HG03432 (cell line): Measurements from ENCODE around the gene HOXB2.

Experiments used
- ATAC-seq: cut with Tn5 transposase; IDR thresholded peaks from one replicate; pipeline ENCODE4 v1.9.1; 2021; ENCODE audit warnings: mild to moderate bottlenecking, moderate library complexity; ENCODE audit not compliant: unreplicated experiment

The HOXB2 gene

DNA sequence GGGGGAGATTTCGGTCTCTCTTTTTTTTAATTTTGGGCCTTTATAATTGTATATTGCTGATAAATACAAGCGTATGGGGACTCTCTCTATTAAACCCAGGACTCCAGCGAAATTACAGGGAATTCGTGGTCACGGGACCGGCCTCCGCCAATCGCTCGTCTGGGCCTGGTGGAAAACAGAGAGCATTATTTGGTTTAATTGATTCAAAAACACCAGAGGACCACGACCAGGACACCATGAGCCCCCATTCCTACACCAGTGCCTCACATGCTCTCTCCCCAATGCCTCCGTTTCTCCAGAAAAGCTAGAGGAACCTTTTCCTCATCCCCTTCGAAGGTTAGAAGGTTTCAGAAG is at the start of gene HOXB2:
Gene HOXB2 (minus strand): TSS at position 88 of the 354 bp plus-strand sequence. CDS start 198 bp downstream, outside the sequence.
- no peak for ATAC-seq

DNA sequence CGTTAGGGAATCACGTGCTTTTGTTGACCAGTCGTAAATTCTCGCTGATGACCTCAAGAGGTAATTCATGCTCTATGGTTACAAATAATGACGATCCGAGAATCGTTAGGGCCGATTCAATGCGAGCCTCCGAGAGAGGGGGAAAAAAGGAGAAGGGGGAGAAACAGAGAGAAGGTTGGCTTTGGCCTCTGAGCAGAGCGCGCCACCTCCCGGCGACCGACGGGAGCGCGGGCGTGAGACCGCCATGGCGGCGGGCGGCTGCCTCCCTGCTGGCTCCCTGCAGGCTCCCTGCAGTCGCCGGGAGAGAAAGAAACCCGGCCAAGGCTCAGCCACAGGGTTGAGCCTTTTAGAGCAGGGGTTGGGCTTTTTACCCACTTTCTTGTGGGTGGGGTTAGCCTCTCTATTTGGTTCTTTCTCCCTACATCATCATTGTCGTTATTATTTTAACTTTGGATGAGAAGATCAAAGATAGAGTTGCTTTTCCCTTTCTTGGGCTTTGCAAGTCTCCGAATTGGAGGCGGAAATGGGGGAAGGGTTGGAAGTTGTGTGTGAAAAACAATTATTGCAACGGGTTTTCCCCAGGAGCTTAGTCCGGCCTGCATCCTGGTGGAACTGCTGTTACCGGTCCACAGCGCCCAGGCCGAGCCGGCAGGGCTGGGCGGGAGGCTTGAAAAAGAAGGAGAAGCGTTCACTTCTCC is 49.1 kb upstream of the HOXB2 start:
- no peak for ATAC-seq

DNA sequence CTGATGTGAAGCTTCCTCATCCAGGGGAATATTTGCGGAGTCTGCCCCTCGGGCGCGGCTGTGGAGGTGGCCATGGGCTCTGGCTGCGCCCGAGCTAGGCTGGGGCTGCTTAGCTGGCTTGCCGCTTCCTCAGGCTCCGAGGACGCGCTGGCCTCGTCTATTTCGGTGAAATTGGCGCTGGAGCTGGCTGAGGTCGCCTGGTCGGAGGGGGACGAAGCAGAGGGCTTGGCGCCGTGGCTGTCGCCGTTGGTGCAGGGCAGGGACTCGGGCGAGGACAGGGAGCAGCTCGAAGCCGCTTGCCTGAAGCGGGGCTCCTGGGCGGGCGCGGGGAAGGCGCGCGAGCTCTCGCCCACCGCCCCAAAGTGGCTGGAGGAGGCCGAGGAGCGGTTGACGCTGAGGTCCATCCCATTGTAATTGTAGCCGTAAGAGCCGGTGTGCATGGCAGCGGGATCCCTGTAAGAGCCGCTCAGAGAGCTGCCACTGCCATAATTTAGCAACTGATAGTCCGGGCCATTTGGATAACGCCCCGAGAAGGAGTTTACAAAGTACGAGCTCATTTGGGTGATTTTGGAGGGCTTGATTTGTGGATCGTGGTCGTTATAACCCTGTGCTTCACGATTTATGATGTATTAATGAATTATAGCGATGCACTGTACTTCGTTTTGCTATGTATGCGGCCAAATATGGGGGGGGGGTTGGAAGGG is 48.4 kb upstream of the HOXB2 start, which contains the start of gene HOXB5:
Gene HOXB5 (minus strand): TSS at position 654 of the 704 bp plus-strand sequence. CDS start 97 bp downstream, at position 557.
- ATAC-seq: no peak

DNA sequence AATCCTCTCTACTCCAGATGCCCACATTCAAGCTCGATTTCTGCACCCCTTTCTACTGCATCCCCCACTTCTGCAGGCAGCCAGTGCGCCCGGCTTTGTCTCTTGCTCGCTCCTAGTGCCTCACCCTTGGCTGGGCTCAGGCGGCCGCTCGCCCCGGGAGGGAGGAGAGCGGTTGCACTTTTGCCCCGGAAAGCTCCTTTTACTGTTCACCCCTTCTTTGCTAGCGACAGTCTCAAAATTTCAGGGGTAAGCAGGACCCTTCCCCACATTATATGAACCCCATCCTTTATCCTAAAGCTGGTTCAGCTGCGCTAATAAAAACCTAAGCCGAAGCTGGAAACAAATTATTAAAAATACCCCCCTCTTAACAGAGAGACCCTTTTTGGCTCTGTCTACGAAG is 47.7 kb upstream of the HOXB2 start:
- no peak for ATAC-seq

DNA sequence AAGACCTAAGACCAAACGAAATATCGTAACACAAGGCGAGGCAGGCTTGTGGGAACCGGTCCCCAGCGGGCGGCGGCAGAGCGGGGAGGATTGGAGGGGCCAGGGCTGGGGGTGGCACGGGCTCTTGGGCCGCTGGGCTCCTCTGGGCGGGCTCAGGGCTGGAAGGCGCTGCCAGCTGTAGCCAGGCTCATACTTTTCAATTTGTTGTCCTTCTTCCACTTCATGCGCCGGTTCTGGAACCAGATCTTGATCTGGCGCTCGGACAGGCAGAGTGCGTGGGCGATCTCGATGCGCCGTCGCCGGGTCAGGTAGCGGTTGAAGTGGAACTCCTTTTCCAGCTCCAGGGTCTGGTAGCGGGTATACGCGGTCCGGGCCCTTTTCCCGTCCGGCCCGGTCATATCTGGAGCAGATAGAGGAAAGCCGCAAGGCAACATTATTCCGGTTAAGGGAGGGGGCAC is 47.2 kb upstream of the HOXB2 start:
- ATAC-seq: no peak

DNA sequence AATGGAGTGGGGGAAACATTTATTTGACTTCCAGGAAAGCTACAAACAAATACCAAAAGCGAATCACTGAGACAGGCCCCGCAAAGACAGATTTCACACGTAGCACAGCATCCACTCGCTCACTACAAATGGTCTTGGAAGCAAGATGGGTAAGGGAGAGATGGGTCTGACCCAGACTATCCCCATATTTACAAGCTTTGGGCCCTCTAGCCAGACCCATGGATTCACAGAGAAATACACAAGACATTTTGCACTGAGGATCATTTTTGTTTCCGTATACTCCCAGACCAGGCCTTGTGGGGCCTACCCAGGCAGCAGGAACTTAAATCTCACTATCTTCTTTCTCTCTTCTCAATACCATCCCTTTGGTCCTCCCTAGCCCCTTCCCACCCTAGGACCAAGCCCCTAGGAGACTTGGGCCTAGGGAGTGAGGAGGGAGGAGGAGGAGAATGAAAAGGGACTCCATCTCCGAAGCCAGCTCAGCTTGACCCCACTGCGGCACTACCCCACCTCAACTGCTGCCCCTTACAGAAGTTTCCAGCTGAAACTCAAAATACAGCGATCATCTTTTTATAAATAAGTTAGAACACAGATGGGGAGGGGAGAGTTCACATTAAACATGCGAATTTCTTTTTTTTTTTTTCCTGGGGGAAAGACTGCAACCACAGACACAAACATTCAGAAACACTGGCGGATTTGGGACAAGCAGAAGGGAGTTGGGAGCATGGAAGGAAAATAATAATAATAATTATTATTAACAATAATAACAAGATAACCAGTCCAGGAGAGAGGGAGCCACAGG is 46.5 kb upstream of the HOXB2 start:
- ATAC-seq: no peak

DNA sequence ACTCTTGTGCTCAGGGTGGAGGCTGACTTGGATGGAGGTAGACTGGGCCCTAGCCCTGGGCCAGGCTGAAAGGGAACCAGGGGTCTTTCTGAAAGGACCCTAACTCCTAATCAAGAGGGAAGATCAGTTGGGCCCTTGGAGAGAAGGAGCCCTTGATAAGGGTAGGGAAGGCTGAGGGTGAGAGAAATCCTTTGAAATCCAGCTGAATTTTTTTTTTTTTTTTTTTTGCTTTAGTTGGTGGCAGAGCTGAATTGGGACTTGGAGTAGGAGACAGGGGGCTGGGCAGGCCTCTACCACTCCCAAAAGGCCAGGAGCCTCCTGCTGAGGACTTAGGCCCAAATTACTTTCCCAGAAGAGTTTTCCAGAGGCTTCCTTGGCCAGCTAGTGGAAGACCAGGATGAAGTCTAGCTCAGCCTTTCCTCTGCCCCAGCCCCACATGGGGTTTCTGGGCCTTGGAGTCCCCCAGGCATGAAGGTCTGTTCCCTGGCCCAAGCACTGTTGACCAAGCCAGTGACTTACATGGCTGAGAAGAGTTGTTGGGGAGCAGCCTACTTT is 45.8 kb upstream of the HOXB2 start:
- no peak for ATAC-seq

DNA sequence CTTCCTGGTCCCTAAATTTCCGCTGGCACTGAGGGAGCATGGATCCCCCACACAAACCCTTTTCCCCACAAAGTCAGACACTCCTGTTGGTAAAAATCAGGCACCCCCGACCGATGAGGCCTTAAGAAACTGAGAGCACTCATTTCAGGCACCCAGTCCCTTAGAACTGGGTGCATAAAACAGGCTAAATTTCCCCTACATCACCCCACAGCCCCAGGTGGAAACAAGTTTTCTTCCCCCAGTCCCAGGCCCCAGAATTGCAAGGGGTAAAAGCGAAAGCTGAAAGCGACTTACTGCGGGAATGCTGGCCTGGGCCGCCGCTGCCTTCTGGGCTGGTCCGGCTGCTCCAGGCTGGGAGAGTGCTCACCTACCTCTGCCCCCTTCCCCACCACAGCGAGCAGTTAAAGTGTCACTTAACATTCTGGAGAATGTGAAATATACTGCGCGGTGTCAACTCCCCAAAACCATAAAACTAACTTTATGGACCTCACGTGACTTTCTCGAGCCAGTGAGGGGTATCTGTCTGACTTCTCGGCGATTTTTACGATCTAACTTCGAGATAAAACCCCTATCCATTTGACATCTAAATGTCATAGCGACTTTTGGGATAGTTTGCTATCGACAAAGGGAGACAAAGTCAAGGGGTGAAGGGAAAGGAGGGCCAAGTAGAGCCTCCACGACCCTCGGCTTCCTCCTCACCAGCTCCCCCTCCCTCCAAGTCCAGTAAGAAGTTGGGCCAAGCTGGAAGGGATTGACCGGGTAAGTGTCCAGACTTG is 45.1 kb upstream of the HOXB2 start, which contains the start of gene HOXB3:
Gene HOXB3 (minus strand): TSS at position 411 of the 776 bp plus-strand sequence. CDS start 37,767 bp downstream, outside the sequence.
- no peak for ATAC-seq

DNA sequence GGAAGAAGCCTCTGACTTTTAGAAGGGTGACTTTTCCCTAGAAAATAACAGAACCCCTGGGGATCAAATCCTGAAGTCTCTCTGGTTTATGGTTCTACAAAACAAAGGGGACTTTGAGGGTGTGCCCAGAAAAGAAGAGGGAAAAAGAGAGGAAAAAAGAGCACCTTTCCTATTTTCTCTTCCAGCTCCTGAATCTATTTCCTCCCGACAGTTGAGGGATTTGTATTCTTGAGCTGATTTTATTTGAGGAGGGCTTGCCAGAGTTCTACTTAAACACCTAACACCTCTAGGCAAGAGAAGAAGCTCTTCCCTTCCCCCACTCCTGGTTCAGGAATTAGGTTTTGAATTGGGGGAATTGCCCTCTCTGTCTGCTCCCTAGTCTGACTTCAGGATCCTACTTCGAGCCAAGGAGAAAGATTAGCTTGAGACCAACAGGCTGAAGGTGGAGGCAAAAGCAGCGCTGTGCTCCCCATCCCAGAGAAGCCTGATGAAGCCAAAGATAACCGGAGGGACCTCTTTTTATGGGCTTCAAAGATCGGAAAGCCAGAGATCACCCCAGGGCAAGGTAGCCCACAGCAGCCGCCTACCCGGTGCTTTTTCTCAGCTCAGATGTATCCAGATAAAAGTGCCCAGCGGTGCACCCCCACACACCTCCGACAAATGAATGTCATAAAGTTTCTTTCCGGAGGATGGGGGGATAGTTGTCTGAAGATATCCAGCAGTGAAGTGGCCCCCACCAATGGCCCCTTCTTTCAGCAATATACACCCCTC is 44.3 kb upstream of the HOXB2 start:
- no peak for ATAC-seq

DNA sequence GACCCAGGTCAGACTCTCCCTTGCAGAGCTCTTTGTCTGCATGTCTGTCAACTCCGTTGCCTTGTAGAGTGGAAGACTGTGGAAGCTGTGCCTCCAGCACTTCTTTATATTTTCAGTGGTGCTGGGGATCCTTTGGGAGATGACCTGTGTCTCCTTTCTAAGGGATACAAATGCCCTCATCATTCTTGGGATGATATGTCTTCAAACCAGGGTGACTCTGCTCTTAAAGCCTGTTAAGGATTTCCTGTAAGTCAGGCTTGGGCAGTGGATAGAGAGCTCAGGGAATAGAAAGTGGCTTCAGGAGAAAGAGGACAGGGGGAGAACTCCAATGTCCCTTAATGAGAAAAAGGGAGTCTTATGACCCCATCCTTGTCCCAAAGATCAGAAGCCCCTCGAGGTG is 43.6 kb upstream of the HOXB2 start:
- no peak for ATAC-seq

DNA sequence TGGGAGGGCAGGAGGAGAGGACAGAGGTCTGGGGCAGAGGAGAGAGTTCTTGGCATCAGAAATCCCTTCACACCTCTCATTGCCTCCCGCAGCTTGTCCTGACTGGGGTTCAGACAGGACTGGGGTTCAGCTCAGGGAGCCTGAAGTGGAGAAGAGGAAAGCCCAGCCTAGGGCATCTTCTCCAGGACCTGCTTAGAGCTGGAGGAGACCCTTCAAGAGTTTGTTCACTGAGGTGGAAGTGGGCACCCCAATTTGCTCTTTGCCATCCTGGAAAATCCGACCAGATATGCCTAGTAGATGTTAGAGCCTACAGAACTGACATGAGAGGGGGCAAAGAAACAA is 43.1 kb upstream of the HOXB2 start:
- no peak for ATAC-seq

DNA sequence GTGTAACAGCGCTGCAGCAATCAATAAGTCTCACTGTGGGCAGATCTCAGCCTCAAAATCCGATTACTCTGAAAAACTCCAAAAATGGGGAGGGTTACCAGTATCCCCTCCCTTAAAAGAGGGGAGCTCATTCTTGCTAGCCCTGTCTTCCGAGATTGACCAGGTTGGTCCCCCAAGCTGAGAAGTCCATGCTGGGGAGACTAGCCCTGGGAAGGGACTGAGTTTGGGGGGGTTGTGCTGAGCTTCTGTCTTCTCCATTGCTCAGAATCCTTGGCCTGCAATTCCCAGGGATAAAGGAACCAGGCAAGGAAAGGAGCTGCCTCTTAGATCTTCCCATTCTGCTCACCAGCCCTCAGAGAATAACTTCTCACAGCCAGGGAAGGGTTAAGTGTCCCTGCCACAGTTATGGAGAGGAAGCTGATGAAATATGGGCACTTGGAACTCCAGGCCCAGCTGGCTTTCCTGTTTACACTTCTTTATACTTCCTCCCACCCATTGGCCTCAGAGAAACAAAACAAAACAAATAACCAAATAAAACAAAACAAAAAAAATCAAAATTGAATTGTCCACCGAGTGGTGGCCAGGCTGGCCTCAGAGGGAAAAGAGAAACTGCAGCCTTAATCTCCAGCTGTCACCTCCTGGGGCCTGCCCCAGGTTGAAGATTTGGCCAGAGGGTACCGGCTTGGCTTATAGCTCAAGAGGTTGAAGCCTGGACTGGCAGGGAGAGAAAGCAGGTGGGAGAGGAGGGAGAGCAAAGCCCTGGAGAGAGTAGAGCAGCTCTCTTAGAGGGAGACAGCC is 42.6 kb upstream of the HOXB2 start:
- ATAC-seq: no peak

DNA sequence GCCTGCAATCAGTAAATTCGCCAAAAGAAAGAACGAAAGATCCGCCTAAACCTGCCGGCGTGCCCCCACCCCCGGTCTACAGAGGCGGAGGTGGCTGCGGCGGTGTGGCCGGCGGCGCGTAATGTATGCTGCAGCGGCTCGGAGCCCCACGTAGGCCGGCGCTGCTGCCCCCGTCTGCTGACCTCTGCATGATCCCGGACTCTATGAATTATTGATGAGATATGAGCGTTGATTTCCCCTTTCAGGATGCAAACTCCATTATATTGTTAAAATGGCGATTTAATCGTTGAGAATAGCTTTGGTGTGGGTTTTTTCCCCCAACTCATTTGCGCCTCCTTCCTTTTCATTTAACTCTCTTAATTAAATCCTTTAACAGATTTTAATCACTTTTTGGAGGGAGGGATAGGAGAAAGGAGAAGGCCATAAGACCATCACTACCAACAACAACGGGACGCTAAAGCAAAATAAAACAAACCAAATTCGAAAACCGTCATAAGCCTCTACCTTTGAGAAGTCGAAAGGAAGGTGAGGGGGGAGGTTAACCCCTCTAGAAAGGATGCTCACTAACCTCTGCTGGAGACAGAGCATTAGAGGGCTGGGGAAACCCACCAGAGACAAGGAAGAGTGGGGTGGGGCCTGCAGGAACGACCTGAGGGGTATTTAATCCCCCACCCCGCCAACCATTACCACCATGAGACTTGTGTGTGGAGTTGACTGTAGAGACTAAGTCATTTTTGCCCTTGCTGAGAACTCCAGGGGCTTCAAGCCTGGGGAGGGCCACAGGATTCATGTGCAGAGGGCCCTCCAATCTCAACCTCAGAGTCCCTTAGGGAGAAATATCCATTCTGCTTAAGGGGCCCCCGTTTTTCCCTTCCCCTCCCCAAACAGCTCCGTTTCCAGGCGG is 41.7 kb upstream of the HOXB2 start:
- no peak for ATAC-seq

DNA sequence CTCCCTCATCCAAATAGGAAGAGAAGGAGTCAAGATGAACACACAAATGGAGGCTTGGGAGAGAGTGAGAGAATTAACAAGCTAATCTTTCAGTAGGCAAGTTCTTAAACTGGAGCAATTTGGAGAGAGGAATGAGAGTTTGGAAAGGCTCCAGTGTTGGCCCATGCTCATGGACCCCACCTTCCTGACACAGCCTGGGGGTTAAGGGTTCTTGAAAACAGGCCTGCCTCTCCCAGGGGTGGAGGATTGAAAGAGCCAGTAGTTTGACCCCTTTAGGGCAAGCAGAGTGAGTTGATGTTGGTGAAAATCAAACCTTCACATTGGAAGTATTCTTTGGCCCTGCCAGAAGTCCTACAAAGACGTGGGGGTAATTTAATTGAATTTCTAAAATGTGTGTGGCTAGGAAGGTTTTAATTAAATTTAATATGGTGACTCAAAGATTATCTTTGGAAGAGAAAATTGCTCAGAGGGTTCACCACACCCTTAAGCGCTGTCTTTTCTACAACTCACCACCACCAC is 39.4 kb upstream of the HOXB2 start:
- ATAC-seq: no peak

DNA sequence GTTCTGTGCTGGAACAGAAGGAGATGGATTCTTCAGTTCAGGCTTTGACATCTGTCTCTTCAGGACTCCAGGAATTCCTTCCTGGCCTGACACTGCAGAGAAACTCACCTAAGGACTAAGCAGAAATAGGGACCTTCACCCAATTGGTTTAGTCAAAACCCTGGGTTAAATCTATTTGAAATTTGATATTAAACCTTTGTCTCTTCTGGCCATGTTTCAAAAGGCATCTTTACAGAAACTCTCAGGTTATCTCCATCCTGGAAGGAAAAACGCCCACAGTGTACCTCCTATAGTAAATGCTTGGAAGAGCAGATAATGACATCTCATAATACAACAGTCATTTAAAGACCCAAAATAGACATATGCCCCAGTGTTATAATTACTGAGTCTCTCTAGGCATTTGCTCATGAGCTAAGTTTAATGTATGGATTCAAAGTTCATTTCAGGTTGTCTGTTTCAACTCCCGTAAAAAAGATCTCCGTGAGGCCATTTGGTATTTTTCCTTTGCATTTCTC is 38.9 kb upstream of the HOXB2 start:
- ATAC-seq: no peak

DNA sequence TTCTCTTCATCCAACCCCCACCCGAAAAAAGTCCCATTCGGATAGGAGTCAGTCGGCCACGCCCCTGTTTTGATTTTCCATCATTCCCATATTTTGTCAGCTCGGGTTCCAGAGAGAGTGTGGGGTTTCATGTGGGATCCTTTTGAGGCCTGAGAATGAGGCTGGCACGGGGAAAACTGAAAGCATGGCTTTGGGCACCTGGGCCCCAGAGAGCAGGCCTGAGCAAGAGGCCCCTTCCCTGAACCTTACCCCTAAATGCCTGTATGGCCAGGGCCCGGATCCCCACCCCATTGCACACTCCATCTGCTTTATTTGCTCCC is 37.8 kb upstream of the HOXB2 start:
- no peak for ATAC-seq

DNA sequence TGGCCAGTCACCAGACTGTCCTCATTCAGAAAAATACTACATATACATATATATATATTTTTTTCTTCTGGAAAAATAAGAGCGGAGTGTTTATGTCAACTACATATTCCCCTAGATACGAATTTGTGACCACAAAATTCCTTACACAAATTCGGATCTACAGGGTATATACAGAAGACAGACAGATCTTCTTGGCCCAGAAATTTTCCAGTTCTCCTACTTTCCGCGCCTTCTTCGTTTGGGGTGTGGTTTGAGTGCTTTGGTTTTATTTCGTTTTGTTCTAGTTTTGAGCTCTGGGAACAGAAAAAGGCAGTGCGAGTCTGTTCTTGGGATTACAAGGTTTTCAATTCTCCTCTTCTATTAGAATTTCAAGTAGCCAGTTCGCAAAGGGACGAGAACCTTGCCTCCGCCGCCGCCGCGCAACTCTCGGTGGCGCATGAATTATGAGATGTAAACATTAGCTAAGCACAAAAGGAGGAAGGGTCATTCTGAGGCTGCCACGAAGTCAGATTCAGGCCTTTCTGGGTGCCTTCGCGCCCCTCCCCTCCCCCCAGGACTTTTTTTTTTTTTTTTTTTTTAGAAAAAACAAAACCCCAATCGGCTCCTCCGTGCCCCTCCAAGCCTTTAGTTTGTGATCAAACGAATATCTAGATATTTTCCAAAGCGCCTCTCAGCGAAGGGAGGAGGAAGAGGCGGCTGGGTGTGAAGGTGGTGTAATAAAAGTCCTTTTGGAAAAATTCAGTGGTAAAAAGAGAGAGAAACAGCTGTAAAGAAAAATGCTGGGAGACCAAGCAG is 35.0 kb upstream of the HOXB2 start:
- no peak for ATAC-seq
